ENCODE results near the gene PSMG4. TPM values are rescaled to one million over a fixed set of nuclear protein-coding genes. Genes with fewer than 3 reads are reported as not detected.

Gene PSMG4
- polyA plus RNA-seq (ENCODE audit: insufficient read length in 4 of 4) = 10 to 100 TPM; 15.2 to 18.8 (median 17.1) TPM

- peak; percentile 79 to 85 (median 81) for DNase-seq (ENCODE audit: low read depth in 4 of 4, low spot score in 3 of 4)
Observed at GRCh38 chr6:3258720-3259490, at the start of gene PSMG4. Gene PSMG4 (plus strand): TSS chr6:3258947. CDS start chr6:3259023, 76 bp downstream.

GRCh38 chr6:3209114-3210023, 49.4 kb upstream of the PSMG4 start:
- no peak for DNase-seq (ENCODE audit: low read depth in 4 of 4, low spot score in 3 of 4)

- DNase-seq (ENCODE audit: low read depth in 4 of 4, low spot score in 3 of 4) = no peak
Observed at GRCh38 chr6:3210024-3210610, 48.6 kb upstream of the PSMG4 start.

- no peak for DNase-seq (ENCODE audit: low read depth in 4 of 4, low spot score in 3 of 4)
Observed at GRCh38 chr6:3211681-3212080, 47.1 kb upstream of the PSMG4 start.

- no peak for DNase-seq (ENCODE audit: low read depth in 4 of 4, low spot score in 3 of 4)
Observed at GRCh38 chr6:3212261-3212660, 46.5 kb upstream of the PSMG4 start.

- no peak for DNase-seq (ENCODE audit: low read depth in 4 of 4, low spot score in 3 of 4)
Observed at GRCh38 chr6:3213334-3213695, 45.4 kb upstream of the PSMG4 start.

GRCh38 chr6:3214898-3215297, 43.8 kb upstream of the PSMG4 start:
- no peak for DNase-seq (ENCODE audit: low read depth in 4 of 4, low spot score in 3 of 4)

- no peak for DNase-seq (ENCODE audit: low read depth in 4 of 4, low spot score in 3 of 4)
Observed at GRCh38 chr6:3217286-3217685, 41.5 kb upstream of the PSMG4 start.

GRCh38 chr6:3218266-3218665, 40.5 kb upstream of the PSMG4 start:
- no peak for DNase-seq (ENCODE audit: low read depth in 4 of 4, low spot score in 3 of 4)

GRCh38 chr6:3220366-3220765, 38.4 kb upstream of the PSMG4 start:
- no peak for DNase-seq (ENCODE audit: low read depth in 4 of 4, low spot score in 3 of 4)

- DNase-seq (ENCODE audit: low read depth in 4 of 4, low spot score in 3 of 4) = no peak
Observed at GRCh38 chr6:3221578-3221977, 37.2 kb upstream of the PSMG4 start.

- DNase-seq (ENCODE audit: low read depth in 4 of 4, low spot score in 3 of 4) = no peak
Observed at GRCh38 chr6:3222506-3223038, 36.2 kb upstream of the PSMG4 start.

- no peak for DNase-seq (ENCODE audit: low read depth in 4 of 4, low spot score in 3 of 4)
Observed at GRCh38 chr6:3226042-3226441, 32.7 kb upstream of the PSMG4 start.

GRCh38 chr6:3226481-3227362, 32.0 kb upstream of the PSMG4 start:
- DNase-seq (ENCODE audit: low read depth in 4 of 4, low spot score in 3 of 4) = peak in 2 of 4 donors; percentile 50 to 55

- DNase-seq (ENCODE audit: low read depth in 4 of 4, low spot score in 3 of 4) = peak in 2 of 4 donors; percentile 59 to 76
Observed at GRCh38 chr6:3227363-3228045, 31.2 kb upstream of the PSMG4 start, which contains the start of gene TUBB2B. Gene TUBB2B (minus strand): TSS chr6:3227653. CDS start chr6:3227543, 110 bp downstream.

- peak in 1 of 4 donors; percentile 43 for DNase-seq (ENCODE audit: low read depth in 4 of 4, low spot score in 3 of 4)
Observed at GRCh38 chr6:3228046-3228671, 30.6 kb upstream of the PSMG4 start.

- peak in 1 of 4 donors; percentile 33 for DNase-seq (ENCODE audit: low read depth in 4 of 4, low spot score in 3 of 4)
Observed at GRCh38 chr6:3228771-3229565, 29.8 kb upstream of the PSMG4 start.
